ENCODE results near the gene AFAP1L1. TPM values are rescaled to one million over a fixed set of nuclear protein-coding genes. Genes with fewer than 3 reads are reported as not detected.

The AFAP1L1 gene
- total and polyA plus RNA-seq, 4 donors: 2.1 to 11.6 (median 4.0) TPM

DNA sequence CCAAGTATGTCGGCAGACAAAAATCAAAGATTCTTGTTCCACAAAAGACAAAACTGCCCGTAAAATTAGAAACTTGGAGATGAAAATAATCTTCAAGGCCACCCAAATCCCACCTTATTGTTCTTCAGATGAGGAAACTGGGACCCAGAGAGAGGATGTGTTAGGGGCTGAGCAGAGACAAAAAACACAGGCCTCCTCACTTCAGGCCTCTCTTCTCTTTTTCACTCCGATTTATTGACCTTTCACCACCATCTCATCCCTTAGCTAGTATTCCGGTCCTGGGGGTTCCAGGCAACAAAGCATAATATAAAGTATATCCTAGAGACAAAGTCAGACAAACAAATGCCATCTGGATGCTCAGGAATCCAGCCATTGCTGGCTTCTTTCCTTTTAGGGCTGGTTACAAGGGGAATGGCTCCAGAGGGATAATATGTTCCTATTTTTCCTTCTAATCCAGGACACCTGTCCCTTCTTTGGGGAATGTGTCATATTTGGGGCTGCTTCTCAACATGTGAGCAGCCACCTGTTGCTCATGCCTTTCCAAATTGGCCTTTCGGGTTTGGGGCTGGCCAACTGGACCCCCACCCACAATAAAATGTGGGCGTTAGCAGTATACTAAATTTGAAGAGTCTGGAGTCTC is 42.2 kb upstream of the AFAP1L1 start:
- H3K36me3 ChIP-seq (ENCODE audit: control insufficient read depth in 4 of 4, insufficient read depth in 3 of 4, low read depth in 1 of 4, low read length in 3 of 4): peaks cover 7 to 53% (median 39%) of the 10 kb centered on the region in 4 donors

DNA sequence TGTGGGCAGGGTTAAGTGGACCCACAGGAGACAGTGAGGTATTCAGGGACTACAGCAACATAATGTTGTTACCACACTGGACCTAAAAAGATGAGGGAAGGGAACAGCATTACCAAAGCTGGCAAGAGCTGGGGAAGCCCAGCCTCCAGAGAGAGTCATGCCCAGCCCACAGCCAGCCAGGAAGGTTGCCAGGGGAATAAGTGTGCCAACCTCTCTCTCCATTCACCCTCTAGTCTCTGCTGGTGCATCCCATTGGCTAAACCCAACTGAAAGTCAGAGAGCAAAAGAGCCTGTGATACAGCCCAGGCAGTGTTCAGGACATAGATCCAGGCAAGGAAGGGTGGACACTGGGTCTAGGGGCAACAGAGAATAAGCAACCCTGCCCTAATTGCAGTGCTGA is 35.8 kb upstream of the AFAP1L1 start:
- H3K9me3 ChIP-seq (ENCODE audit: control insufficient read depth in 4 of 4, low read length in 3 of 4): no peaks in the 10 kb centered on the region
- no peak overlapping the region for H3K4me3 ChIP-seq (ENCODE audit: low read depth in 1 of 3, low read length in 3 of 3)
- TF ChIP-seq YY1 (IDR thresholded peaks at IDR 0.05): no peak
- TF ChIP-seq GABPA (IDR thresholded peaks at IDR 0.05 in 1 of 2, conservative IDR thresholded peaks at IDR 0.05 in 1 of 2): no peak
- TF ChIP-seq, protein P1, sequence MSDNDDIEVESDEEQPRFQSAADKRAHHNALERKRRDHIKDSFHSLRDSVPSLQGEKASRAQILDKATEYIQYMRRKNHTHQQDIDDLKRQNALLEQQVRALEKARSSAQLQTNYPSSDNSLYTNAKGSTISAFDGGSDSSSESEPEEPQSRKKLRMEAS (IDR thresholded peaks at IDR 0.05): no peak
- no peak for TF ChIP-seq RXRA (IDR thresholded peaks at IDR 0.05)
- no peak for TF ChIP-seq JUND (IDR thresholded peaks at IDR 0.05)
- no peak for TF ChIP-seq FOXA2 (IDR thresholded peaks at IDR 0.05)
- no peak for TF ChIP-seq HNF4A (conservative IDR thresholded peaks at IDR 0.05)
- no peak overlapping the region for H3K27ac ChIP-seq (ENCODE audit: low read depth in 1 of 2, low read length in 2 of 2)
- H3K27me3 ChIP-seq (ENCODE audit: control insufficient read depth in 4 of 4, insufficient read depth in 4 of 4, low read length in 3 of 4): no peaks in the 10 kb centered on the region
- no peak overlapping the region for H3K9ac ChIP-seq (ENCODE audit: low read depth in 1 of 2, low read length in 2 of 2)
- no peak for DNase-seq (ENCODE audit: low spot score)
- no peaks in the 10 kb centered on the region for H3K4me1 ChIP-seq (ENCODE audit: control insufficient read depth in 4 of 4, insufficient read depth in 4 of 4, low read length in 3 of 4)
- peaks cover 25 to 83% (median 59%) of the 10 kb centered on the region in 4 donors for H3K36me3 ChIP-seq (ENCODE audit: control insufficient read depth in 4 of 4, insufficient read depth in 3 of 4, low read depth in 1 of 4, low read length in 3 of 4)

More for the DNA sequence above, 42.2 kb upstream of the AFAP1L1 start:
- peaks cover 0 to 6% (median 0%) of the 10 kb centered on the region in 4 donors for H3K4me1 ChIP-seq (ENCODE audit: control insufficient read depth in 4 of 4, insufficient read depth in 4 of 4, low read length in 3 of 4)
- no peak overlapping the region for H3K9ac ChIP-seq (ENCODE audit: low read depth in 1 of 2, low read length in 2 of 2)
- no peak overlapping the region for H3K27ac ChIP-seq (ENCODE audit: low read depth in 1 of 2, low read length in 2 of 2)
- TF ChIP-seq FOXA1 (IDR thresholded peaks at IDR 0.05): no peak
- TF ChIP-seq JUND (IDR thresholded peaks at IDR 0.05): no peak
- no peak for TF ChIP-seq RAD21 (IDR thresholded peaks at IDR 0.05)
- no peak for TF ChIP-seq TAF1 (conservative IDR thresholded peaks at IDR 0.05)
- no peak for TF ChIP-seq ATF3 (IDR thresholded peaks at IDR 0.05)
- TF ChIP-seq, protein P1 (IDR thresholded peaks at IDR 0.05): no peak
- TF ChIP-seq GABPA (IDR thresholded peaks at IDR 0.05 in 1 of 2, conservative IDR thresholded peaks at IDR 0.05 in 1 of 2): no peak
- no peak for TF ChIP-seq YY1 (IDR thresholded peaks at IDR 0.05)
- TF ChIP-seq, protein P2, sequence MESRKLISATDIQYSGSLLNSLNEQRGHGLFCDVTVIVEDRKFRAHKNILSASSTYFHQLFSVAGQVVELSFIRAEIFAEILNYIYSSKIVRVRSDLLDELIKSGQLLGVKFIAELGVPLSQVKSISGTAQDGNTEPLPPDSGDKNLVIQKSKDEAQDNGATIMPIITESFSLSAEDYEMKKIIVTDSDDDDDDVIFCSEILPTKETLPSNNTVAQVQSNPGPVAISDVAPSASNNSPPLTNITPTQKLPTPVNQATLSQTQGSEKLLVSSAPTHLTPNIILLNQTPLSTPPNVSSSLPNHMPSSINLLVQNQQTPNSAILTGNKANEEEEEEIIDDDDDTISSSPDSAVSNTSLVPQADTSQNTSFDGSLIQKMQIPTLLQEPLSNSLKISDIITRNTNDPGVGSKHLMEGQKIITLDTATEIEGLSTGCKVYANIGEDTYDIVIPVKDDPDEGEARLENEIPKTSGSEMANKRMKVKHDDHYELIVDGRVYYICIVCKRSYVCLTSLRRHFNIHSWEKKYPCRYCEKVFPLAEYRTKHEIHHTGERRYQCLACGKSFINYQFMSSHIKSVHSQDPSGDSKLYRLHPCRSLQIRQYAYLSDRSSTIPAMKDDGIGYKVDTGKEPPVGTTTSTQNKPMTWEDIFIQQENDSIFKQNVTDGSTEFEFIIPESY (IDR thresholded peaks at IDR 0.05): no peak
- TF ChIP-seq SP1 (IDR thresholded peaks at IDR 0.05): no peak
- WGBS: 65% methylated on average over 6 of the region's 6 CpGs
- no peak for DNase-seq (ENCODE audit: low spot score)
- H3K4me3 ChIP-seq (ENCODE audit: low read depth in 1 of 3, low read length in 3 of 3): no peak overlapping the region
- no peaks in the 10 kb centered on the region for H3K9me3 ChIP-seq (ENCODE audit: control insufficient read depth in 4 of 4, low read length in 3 of 4)
- no peaks in the 10 kb centered on the region for H3K27me3 ChIP-seq (ENCODE audit: control insufficient read depth in 4 of 4, insufficient read depth in 4 of 4, low read length in 3 of 4)

GRCh38 chr5:149237662-149238061 is 34.0 kb upstream of the AFAP1L1 start:
- Histone ChIP-seq H3K27me3 (ENCODE audit: control insufficient read depth in 4 of 4, insufficient read depth in 4 of 4, low read length in 3 of 4) (no peaks in the 10 kb centered on the region), H3K27ac (ENCODE audit: low read depth in 1 of 2, low read length in 2 of 2) (no peak overlapping the region), H3K36me3 (ENCODE audit: control insufficient read depth in 4 of 4, insufficient read depth in 3 of 4, low read depth in 1 of 4, low read length in 3 of 4) (peaks cover 23 to 86% (median 60%) of the 10 kb centered on the region in 4 donors), H3K9ac (ENCODE audit: low read depth in 1 of 2, low read length in 2 of 2) (no peak overlapping the region), H3K9me3 (ENCODE audit: control insufficient read depth in 4 of 4, low read length in 3 of 4) (no peaks in the 10 kb centered on the region), H3K4me3 (ENCODE audit: low read depth in 1 of 3, low read length in 3 of 3) (no peak overlapping the region), H3K4me1 (ENCODE audit: control insufficient read depth in 4 of 4, insufficient read depth in 4 of 4, low read length in 3 of 4) (no peaks in the 10 kb centered on the region)
- peak in 1 of 2 donors; percentile 23 for TF ChIP-seq RAD21 (IDR thresholded peaks at IDR 0.05)
- no peak for TF ChIP-seq SP1 (IDR thresholded peaks at IDR 0.05)
- TF ChIP-seq, protein P3, sequence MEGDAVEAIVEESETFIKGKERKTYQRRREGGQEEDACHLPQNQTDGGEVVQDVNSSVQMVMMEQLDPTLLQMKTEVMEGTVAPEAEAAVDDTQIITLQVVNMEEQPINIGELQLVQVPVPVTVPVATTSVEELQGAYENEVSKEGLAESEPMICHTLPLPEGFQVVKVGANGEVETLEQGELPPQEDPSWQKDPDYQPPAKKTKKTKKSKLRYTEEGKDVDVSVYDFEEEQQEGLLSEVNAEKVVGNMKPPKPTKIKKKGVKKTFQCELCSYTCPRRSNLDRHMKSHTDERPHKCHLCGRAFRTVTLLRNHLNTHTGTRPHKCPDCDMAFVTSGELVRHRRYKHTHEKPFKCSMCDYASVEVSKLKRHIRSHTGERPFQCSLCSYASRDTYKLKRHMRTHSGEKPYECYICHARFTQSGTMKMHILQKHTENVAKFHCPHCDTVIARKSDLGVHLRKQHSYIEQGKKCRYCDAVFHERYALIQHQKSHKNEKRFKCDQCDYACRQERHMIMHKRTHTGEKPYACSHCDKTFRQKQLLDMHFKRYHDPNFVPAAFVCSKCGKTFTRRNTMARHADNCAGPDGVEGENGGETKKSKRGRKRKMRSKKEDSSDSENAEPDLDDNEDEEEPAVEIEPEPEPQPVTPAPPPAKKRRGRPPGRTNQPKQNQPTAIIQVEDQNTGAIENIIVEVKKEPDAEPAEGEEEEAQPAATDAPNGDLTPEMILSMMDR (IDR thresholded peaks at IDR 0.05; ENCODE audit: low read depth, low read length, missing input control): no peak
- 71% methylated on average over 4 of the region's 4 CpGs for WGBS
- no peak for DNase-seq (ENCODE audit: low spot score)

All from liver (tissue), 9 donors.